ENCODE results near the gene S100A3. TPM values are rescaled to one million over a fixed set of nuclear protein-coding genes. Genes with fewer than 3 reads are reported as not detected.

The S100A3 gene, protein sequence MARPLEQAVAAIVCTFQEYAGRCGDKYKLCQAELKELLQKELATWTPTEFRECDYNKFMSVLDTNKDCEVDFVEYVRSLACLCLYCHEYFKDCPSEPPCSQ
- total RNA-seq (2022; extraction: Qiagen RNA extraction): 110 to 126 TPM (median 119 TPM) in 5 replicates

GRCh38 chr1:153548722-153549688 is at the start of gene S100A3:
Gene S100A3, minus strand, starts transcription at chr1:153549258. Its CDS starts 773 bp downstream, at chr1:153548485.

GRCh38 chr1:153565529-153566374 is 16.7 kb upstream of the S100A3 start, which contains the start of gene S100A2:
Gene S100A2, minus strand, starts transcription at chr1:153565844. Its CDS starts 1,967 bp downstream, at chr1:153563877.

GRCh38 chr1:153545067-153546055 is 3.7 kb downstream of the S100A3 start, which contains the start of gene S100A4:
Gene S100A4, minus strand, starts transcription at chr1:153545806. Its CDS starts 1,012 bp downstream, at chr1:153544794.

GRCh38 chr1:153540394-153541361 is 8.4 kb downstream of the S100A3 start, which contains the start of gene S100A5:
Gene S100A5, minus strand, starts transcription at chr1:153540934. Its CDS starts 743 bp downstream, at chr1:153540191.

GRCh38 chr1:153535242-153536011 is 13.6 kb downstream of the S100A3 start, which contains the start of gene S100A6:
Gene S100A6, minus strand, starts transcription at chr1:153535991. Its CDS starts 652 bp downstream, at chr1:153535339.

Other genes starting within 250 kb of the S100A3 start
- not detected in 5 replicates for gene PGLYRP3, start 236.3 kb downstream of the S100A3 start, total RNA-seq (2022; extraction: Qiagen RNA extraction)
- gene PGLYRP4, start 200.4 kb downstream of the S100A3 start, total RNA-seq (2022; extraction: Qiagen RNA extraction): not detected in 5 replicates
- gene S100A9, start 191.4 kb downstream of the S100A3 start, total RNA-seq (2022; extraction: Qiagen RNA extraction): 0.45 to 0.90 TPM (median 0.59 TPM) in 5 replicates
- gene S100A12, start 173.6 kb downstream of the S100A3 start, total RNA-seq (2022; extraction: Qiagen RNA extraction): not detected in 5 replicates
- gene S100A8, start 158.2 kb downstream of the S100A3 start, total RNA-seq (2022; extraction: Qiagen RNA extraction): not detected in 5 replicates
- not detected in 5 replicates for gene S100A7A, start 132.7 kb downstream of the S100A3 start, total RNA-seq (2022; extraction: Qiagen RNA extraction)
- gene S100A7, start 88.6 kb downstream of the S100A3 start, total RNA-seq (2022; extraction: Qiagen RNA extraction): not detected in 5 replicates
- gene S100A6, start 13.3 kb downstream of the S100A3 start, total RNA-seq (2022; extraction: Qiagen RNA extraction): 3,320 to 3,871 TPM (median 3,675 TPM) in 5 replicates
- gene S100A5, start 8.3 kb downstream of the S100A3 start, total RNA-seq (2022; extraction: Qiagen RNA extraction): 0.88 to 1.2 TPM (median 1.0 TPM) in 5 replicates
- gene S100A4, start 3.5 kb downstream of the S100A3 start, total RNA-seq (2022; extraction: Qiagen RNA extraction): 1,598 to 1,843 TPM (median 1,619 TPM) in 5 replicates
- 18.7 to 33.7 TPM (median 27.4 TPM) in 5 replicates for gene S100A2, start 16.6 kb upstream of the S100A3 start, total RNA-seq (2022; extraction: Qiagen RNA extraction)
- 479 to 567 TPM (median 534 TPM) in 5 replicates for gene S100A16, start 63.9 kb upstream of the S100A3 start, total RNA-seq (2022; extraction: Qiagen RNA extraction)
- 0.23 to 0.66 TPM (median 0.46 TPM) in 5 replicates for gene S100A14, start 67.1 kb upstream of the S100A3 start, total RNA-seq (2022; extraction: Qiagen RNA extraction)
- 171 to 189 TPM (median 177 TPM) in 5 replicates for gene S100A13, start 78.2 kb upstream of the S100A3 start, total RNA-seq (2022; extraction: Qiagen RNA extraction)
- gene S100A1, start 79.2 kb upstream of the S100A3 start, total RNA-seq (2022; extraction: Qiagen RNA extraction): 0.22 to 1.2 TPM (median 0.87 TPM) in 5 replicates
- gene CHTOP, start 84.8 kb upstream of the S100A3 start, total RNA-seq (2022; extraction: Qiagen RNA extraction): 69.2 to 85.3 TPM (median 78.7 TPM) in 5 replicates
- 52.2 to 59.6 TPM (median 55.8 TPM) in 5 replicates for gene SNAPIN, start 109.4 kb upstream of the S100A3 start, total RNA-seq (2022; extraction: Qiagen RNA extraction)
- 253 to 292 TPM (median 262 TPM) in 5 replicates for gene ILF2, start 121.7 kb upstream of the S100A3 start, total RNA-seq (2022; extraction: Qiagen RNA extraction)
- 1.6 to 2.8 TPM (median 2.6 TPM) in 5 replicates for gene NPR1, start 129.4 kb upstream of the S100A3 start, total RNA-seq (2022; extraction: Qiagen RNA extraction)
- gene INTS3, start 178.8 kb upstream of the S100A3 start, total RNA-seq (2022; extraction: Qiagen RNA extraction): 17.0 to 22.0 TPM (median 20.2 TPM) in 5 replicates
- gene SLC27A3, start 226.1 kb upstream of the S100A3 start, total RNA-seq (2022; extraction: Qiagen RNA extraction): 1.1 to 2.0 TPM (median 1.5 TPM) in 5 replicates